Measurements from ENCODE around the gene SNRPD1.
A peak's percentile ranks its signal among the peaks of the same experiment; 100 is the strongest.

- TF ChIP-seq CTCF (IDR thresholded peaks at IDR 0.05; ENCODE audit: extremely low read depth in 1 of 2, insufficient read depth in 1 of 2, low read depth in 1 of 2, low read length in 2 of 2): no peak
- TF ChIP-seq EZH2 (IDR thresholded peaks at IDR 0.05; ENCODE audit: borderline replicate concordance, low read depth, low read length, severe bottlenecking): no peak
- peak; percentile 6 for TF ChIP-seq POLR2A (IDR thresholded peaks at IDR 0.05; ENCODE audit: low read depth, low read length)
- TF ChIP-seq FOS (IDR thresholded peaks at IDR 0.05; ENCODE audit: borderline replicate concordance, insufficient read depth, low read length): no peak
- TF ChIP-seq MAX (IDR thresholded peaks at IDR 0.05; ENCODE audit: insufficient read depth, insufficient read length): no peak
- no peak for TF ChIP-seq MYC (IDR thresholded peaks at IDR 0.05; ENCODE audit: low read depth, low read length)
- no peak for TF ChIP-seq JUN (IDR thresholded peaks at IDR 0.05; ENCODE audit: borderline replicate concordance, insufficient read depth, insufficient read length, low read depth)
- TF ChIP-seq POLR2AphosphoS5 (IDR thresholded peaks at IDR 0.05; ENCODE audit: insufficient read depth, low read depth, low read length): no peak
- no peak for TF ChIP-seq GATA2 (IDR thresholded peaks at IDR 0.05; ENCODE audit: insufficient read depth, insufficient read length, low read depth, low read length)
Observed at GRCh38 chr18:21634588-21635199, 22.6 kb downstream of the SNRPD1 start.

Data from endothelial cell of umbilical vein (primary cell).